A549 (cell line): ENCODE measurements around the gene ASPSCR1.

ENCODE experiments used
- CEBPB ChIP-seq, 2 experiments: fragments of >200 bp in 1 of 2; sonication (Bioruptor Twin) in 1 of 2; formaldehyde crosslinking in 1 of 2; IDR thresholded peaks; 2 replicates each; pipeline ENCODE4 v1.6.1; 2012 to 2016
- CHD2 ChIP-seq: fragments of 150-350 bp; IDR thresholded peaks from 2 replicates; pipeline ENCODE4 v1.6.1; 2014; ENCODE audit warnings: low read length; ENCODE audit not compliant: partially characterized antibody
- CTCF ChIP-seq: fragments of >200 bp; sonication (Bioruptor Twin); formaldehyde crosslinking; IDR thresholded peaks from 3 replicates; pipeline ENCODE4 v1.5.1; 2016
- EHMT2 ChIP-seq: fragments of 200-600 bp; sonication (generic); IDR thresholded peaks from 2 replicates; pipeline ENCODE4 v1.6.1; 2016; ENCODE audit warnings: antibody characterized with exemption, low read depth, mild to moderate bottlenecking, moderate library complexity
- EP300 ChIP-seq, 2 experiments: fragments of >200 bp; sonication (Bioruptor Twin); formaldehyde crosslinking; IDR thresholded peaks; 2 replicates in 1 of 2; 3 replicates in 1 of 2; pipeline ENCODE4 v1.6.1; 2016 to 2017
- JUN ChIP-seq, 2 experiments: fragments of >200 bp; sonication (Bioruptor Twin); formaldehyde crosslinking; IDR thresholded peaks; 2 replicates in 1 of 2; 3 replicates in 1 of 2; pipeline ENCODE4 v1.6.1; 2016 to 2017
- KDM5A ChIP-seq: fragments of 200-600 bp; sonication (generic); IDR thresholded peaks from 2 replicates; pipeline ENCODE4 v1.6.1; 2016; ENCODE audit warnings: antibody characterized with exemption, mild to moderate bottlenecking
- MAFK ChIP-seq: fragments of 450-650 bp; IDR thresholded peaks from 2 replicates; pipeline ENCODE4 v1.6.1; 2014; ENCODE audit not compliant: partially characterized antibody
- MAX ChIP-seq: IDR thresholded peaks from 2 replicates; pipeline ENCODE4 v1.6.1; 2012
- RAD21 ChIP-seq, 2 experiments: fragments of >200 bp in 1 of 2; sonication (Bioruptor Twin) in 1 of 2; formaldehyde crosslinking in 1 of 2; IDR thresholded peaks in 1 of 2; conservative IDR thresholded peaks in 1 of 2; 2 replicates in 1 of 2; 3 replicates in 1 of 2; pipeline ENCODE4 v1.6.1; 2012 to 2018; ENCODE audit warnings: inconsistent platforms in 1 of 2
- REST ChIP-seq: fragments of 200-600 bp; sonication (generic); IDR thresholded peaks from 2 replicates; pipeline ENCODE4 v1.6.1; 2016; ENCODE audit warnings: antibody characterized with exemption, mild to moderate bottlenecking, moderate library complexity
- USF2 ChIP-seq: fragments of 450-650 bp; IDR thresholded peaks from 2 replicates; pipeline ENCODE4 v1.6.1; 2014; ENCODE audit warnings: antibody characterized with exemption

- TF ChIP-seq REST, result no peak
- no peak for TF ChIP-seq CHD2
- no peak for TF ChIP-seq CEBPB (IDR thresholded peaks at IDR 0.05)
- TF ChIP-seq USF2, result no peak
- TF ChIP-seq MAFK, result no peak
- TF ChIP-seq EP300 (IDR thresholded peaks at IDR 0.05), result no peak
- TF ChIP-seq JUN (IDR thresholded peaks at IDR 0.05), result no peak
- TF ChIP-seq MAX, result no peak
- TF ChIP-seq EHMT2, result no peak
- no peak for TF ChIP-seq RAD21 (conservative IDR thresholded peaks at IDR 0.05 in 1 of 2, IDR thresholded peaks at IDR 0.05 in 1 of 2)
- TF ChIP-seq CTCF, result no peak
- TF ChIP-seq KDM5A, result no peak
These were observed 46.2 kb downstream of the ASPSCR1 start for GRCh38 chr17:82023447-82024241.
